Right lobe of liver (tissue), 6 donors: ENCODE data around the gene SPRR2G. TPM values are rescaled to one million over a fixed set of nuclear protein-coding genes. Genes with fewer than 3 reads are reported as not detected.
"Not testable (repeated sequence)": the region's sequence is repeated elsewhere in the genome, so short reads cannot be mapped to it uniquely, and the experiment has no call there.

Experiments
- ATAC-seq, 4 donors: fragments of 200-7000 bp; cut with Tn5 transposase; one replicate each; pipeline ENCODE4 v1.9.1; 2020; ENCODE audit warnings: mild to moderate bottlenecking in 4 of 4, moderate library complexity in 4 of 4
- DNase-seq, 3 donors: peaks; one replicate each; pipeline ENCODE4 v3.0.0-alpha.2; 2020
- H3K27ac ChIP-seq, 3 donors: fragments of 200-600 bp; one replicate each; pipeline ENCODE4 v1.8.0; 2022
- H3K27me3 ChIP-seq, 2 donors: fragments of 200-600 bp; one replicate each; pipeline ENCODE4 v1.8.0; 2022
- H3K36me3 ChIP-seq, 4 donors: fragments of 200-600 bp; sonication (generic) in 1 of 4; one replicate each; pipeline versions ENCODE4 v1.5.1 to v1.8.0; 2017 to 2022; ENCODE audit warnings: control low read depth in 1 of 4
- H3K4me1 ChIP-seq, 4 donors: fragments of 200-600 bp; sonication (generic) in 1 of 4; one replicate each; pipeline versions ENCODE4 v1.5.1 to v1.8.0; 2017 to 2022; ENCODE audit warnings: control low read depth in 1 of 4
- H3K4me3 ChIP-seq, 3 donors: fragments of 200-600 bp; one replicate each; pipeline ENCODE4 v1.8.0; 2022
- H3K9me3 ChIP-seq, 4 donors: fragments of 200-600 bp; sonication (generic) in 1 of 4; one replicate each; pipeline versions ENCODE4 v1.5.1 to v1.8.0; 2017 to 2022; ENCODE audit warnings: control low read depth in 1 of 4
- POLR2A ChIP-seq: fragments of 450-650 bp; IDR thresholded peaks from one replicate; pipeline ENCODE4 v1.6.1; 2017; ENCODE audit warnings: antibody characterized with exemption, mild to moderate bottlenecking
- WGBS: methylation state at CpG from one replicate; pipeline ENCODE4 v1.1.6; 2018; ENCODE audit warnings: low coverage, low lambda C conversion rate; ENCODE audit not compliant: insufficient coverage; ENCODE audit errors: missing lambda C conversion rate; 5-methylcytosine and 5-hydroxymethylcytosine counted together
- intact Hi-C, 2 donors: fragments of 100-400 bp; cut with DNase I; formaldehyde crosslinking; loops; one replicate each; pipeline versions ENCODE4 v1.11.2 to v1.14.1; 2022
- total RNA-seq, 6 experiments: library from RNA; depleted of rRNA in 2 of 6; stranded (reverse); fragments of >200 nt in 2 of 6; fragmentation: NEBNext Ultra II Directional in 3 of 6; extraction: Animal tissue kit (Norgen Biotek cat#: 25700) in 3 of 6; gene quantifications; one replicate each; pipeline versions ENCODE4 v1.1.0 to v1.2.4, GENCODE V29; 2016 to 2023
- TF ChIP-seq, protein P1 (sequence below), 4 donors: fragments of 200-600 bp in 3 of 4; fragments of 450-650 bp in 1 of 4; IDR thresholded peaks; one replicate each; pipeline versions ENCODE4 v1.5.1 to v1.8.0; 2016 to 2022; ENCODE audit warnings: antibody characterized with exemption in 4 of 4, mild to moderate bottlenecking in 2 of 4
- donor health status: DM: no; HTN: yes; CAD: no.
- donor health status: DM: no; HTN: no; CAD: no.
- donor health status: DM: no; HTN: no; CAD: no.
- donor health status: DM: no; HTN: yes; CAD: no.
- donor health status: DM: no; HTN: yes; CAD: no.

The SPRR2G gene
- total RNA-seq, 6 experiments from 2014 or later, result not detected

- DNase-seq (no peak), ATAC-seq (no peak)
- TF ChIP-seq, protein P1, sequence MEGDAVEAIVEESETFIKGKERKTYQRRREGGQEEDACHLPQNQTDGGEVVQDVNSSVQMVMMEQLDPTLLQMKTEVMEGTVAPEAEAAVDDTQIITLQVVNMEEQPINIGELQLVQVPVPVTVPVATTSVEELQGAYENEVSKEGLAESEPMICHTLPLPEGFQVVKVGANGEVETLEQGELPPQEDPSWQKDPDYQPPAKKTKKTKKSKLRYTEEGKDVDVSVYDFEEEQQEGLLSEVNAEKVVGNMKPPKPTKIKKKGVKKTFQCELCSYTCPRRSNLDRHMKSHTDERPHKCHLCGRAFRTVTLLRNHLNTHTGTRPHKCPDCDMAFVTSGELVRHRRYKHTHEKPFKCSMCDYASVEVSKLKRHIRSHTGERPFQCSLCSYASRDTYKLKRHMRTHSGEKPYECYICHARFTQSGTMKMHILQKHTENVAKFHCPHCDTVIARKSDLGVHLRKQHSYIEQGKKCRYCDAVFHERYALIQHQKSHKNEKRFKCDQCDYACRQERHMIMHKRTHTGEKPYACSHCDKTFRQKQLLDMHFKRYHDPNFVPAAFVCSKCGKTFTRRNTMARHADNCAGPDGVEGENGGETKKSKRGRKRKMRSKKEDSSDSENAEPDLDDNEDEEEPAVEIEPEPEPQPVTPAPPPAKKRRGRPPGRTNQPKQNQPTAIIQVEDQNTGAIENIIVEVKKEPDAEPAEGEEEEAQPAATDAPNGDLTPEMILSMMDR (IDR thresholded peaks at IDR 0.05), result no peak
- TF ChIP-seq POLR2A, result no peak
- H3K4me3 ChIP-seq, result no peak overlapping the region
- no peaks in the 10 kb centered on the region for H3K36me3 ChIP-seq
- no peaks in the 10 kb centered on the region for H3K4me1 ChIP-seq
- WGBS, result no CpG with 5 or more reads among the region's 2 CpGs
- no peaks in the 10 kb centered on the region for H3K27me3 ChIP-seq
- intact Hi-C loops, result no loop called here
- H3K27ac ChIP-seq, result no peak overlapping the region
- H3K9me3 ChIP-seq, result no peaks in the 10 kb centered on the region
Observed at GRCh38 chr1:153133743-153134142, 16.9 kb downstream of the SPRR2G start.

- intact Hi-C loops, result no loop called here
- Histone ChIP-seq H3K27me3 (no peaks in the 10 kb centered on the region), H3K4me3 (no peak overlapping the region), H3K27ac (no peak overlapping the region), H3K4me1 (no peaks in the 10 kb centered on the region), H3K9me3 (no peaks in the 10 kb centered on the region), H3K36me3 (no peaks in the 10 kb centered on the region)
- WGBS, result no CpG with 5 or more reads among the region's 1 CpG
- DNase-seq (no peak), ATAC-seq (no peak)
- TF ChIP-seq, protein P1 (IDR thresholded peaks at IDR 0.05), result no peak
- no peak for TF ChIP-seq POLR2A
Observed at GRCh38 chr1:153133267-153133666, 17.4 kb downstream of the SPRR2G start.

GRCh38 chr1:153128688-153129087 lies 22.0 kb downstream of the SPRR2G start:
- H3K9me3 ChIP-seq, H3K36me3 ChIP-seq, DNase-seq, H3K4me1 ChIP-seq, H3K4me3 ChIP-seq, intact Hi-C loops, H3K27ac ChIP-seq, ATAC-seq, H3K27me3 ChIP-seq: not testable (repeated sequence)
- WGBS, result 73% methylated on average over 4 of the region's 4 CpGs

GRCh38 chr1:153127296-153127695 lies 23.4 kb downstream of the SPRR2G start:
- no peaks in the 10 kb centered on the region for H3K9me3 ChIP-seq
- DNase-seq (no peak), ATAC-seq (no peak)
- intact Hi-C loops, result no loop called here
- 39% methylated on average over 2 of the region's 2 CpGs for WGBS
- H3K4me3 ChIP-seq, result no peak overlapping the region
- TF ChIP-seq, protein P1 (IDR thresholded peaks at IDR 0.05), result no peak
- no peak for TF ChIP-seq POLR2A
- H3K4me1 ChIP-seq, result no peaks in the 10 kb centered on the region
- H3K27ac ChIP-seq, result no peak overlapping the region
- H3K36me3 ChIP-seq, result no peaks in the 10 kb centered on the region
- H3K27me3 ChIP-seq, result no peaks in the 10 kb centered on the region

DNA sequence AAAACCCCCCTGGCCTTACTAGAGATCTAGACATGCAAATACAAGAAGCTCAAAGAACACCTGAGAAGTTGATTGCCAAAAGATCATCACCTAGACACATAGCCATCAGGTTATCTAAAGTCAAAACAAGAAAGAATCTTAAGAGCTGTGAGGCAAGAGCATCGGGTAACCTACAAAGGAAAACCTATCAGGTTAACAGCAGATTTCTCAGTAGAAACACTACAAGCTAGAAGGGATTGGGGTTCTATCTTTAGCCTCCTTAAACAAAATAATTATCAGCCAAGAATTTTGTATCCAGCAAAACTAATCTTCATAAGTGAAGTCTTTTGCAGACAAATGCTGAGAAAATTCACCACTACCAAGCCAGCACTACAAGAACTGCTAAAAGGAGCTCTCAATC lies 25.2 kb downstream of the SPRR2G start:
- TF ChIP-seq, protein P1 (IDR thresholded peaks at IDR 0.05), result no peak
- no peak for TF ChIP-seq POLR2A
- no peaks in the 10 kb centered on the region for H3K27me3 ChIP-seq
- ATAC-seq (no peak), DNase-seq (no peak)
- H3K36me3 ChIP-seq, result no peaks in the 10 kb centered on the region
- no peaks in the 10 kb centered on the region for H3K9me3 ChIP-seq
- WGBS, result 50% methylated on average over 1 of the region's 1 CpG
- no peak overlapping the region for H3K4me3 ChIP-seq
- intact Hi-C loops, result no loop called here
- no peaks in the 10 kb centered on the region for H3K4me1 ChIP-seq
- no peak overlapping the region for H3K27ac ChIP-seq

GRCh38 chr1:153123793-153124192 lies 26.9 kb downstream of the SPRR2G start:
- H3K36me3 ChIP-seq, ATAC-seq, H3K9me3 ChIP-seq, H3K27ac ChIP-seq, H3K4me3 ChIP-seq, DNase-seq, H3K27me3 ChIP-seq, intact Hi-C loops, H3K4me1 ChIP-seq: not testable (repeated sequence)
- WGBS, result 45% methylated on average over 4 of the region's 8 CpGs
